Heart left ventricle (tissue), 13 donors: ENCODE results near the gene IPO11.

Source experiments
- CTCF ChIP-seq, 12 donors: fragments of 200-600 bp; sonication (generic) in 4 of 12; IDR thresholded peaks; one replicate each; pipeline versions ENCODE4 v1.5.0 to v1.8.0; 2018 to 2022; ENCODE audit warnings: antibody characterized with exemption in 12 of 12, mild to moderate bottlenecking in 5 of 12
- POLR2A ChIP-seq, 2 donors: fragments of 450-650 bp; IDR thresholded peaks; one replicate each; pipeline ENCODE4 v1.6.1; 2017; ENCODE audit warnings: antibody characterized with exemption in 2 of 2, mild to moderate bottlenecking in 2 of 2, moderate library complexity in 2 of 2
- donor health status: ischemic (EF 13 %, LVEDD 7.1; RV severe dilation, severe dysfunction).
- donor health status: DM: no; HTN: yes; CAD: no.
- donor health status: DM: no; HTN: no; CAD: no.
- donor health status: ischemic (EF 25% LVEDD 6.9; RV normal size, moderate dysfunction).
- donor health status: ischemic (EF 25% LVEDD 5.7; RV mildly dilated, moderate dysfunction).
- donor health status: ischemic (EF 35%, LVEDD 5.7; RV mildly dilated, moderate dysfunction).
- donor health status: nonischemic (EF 11% LVEDD 7.7; RV severe dilation, severe dysfunction).
- donor health status: DM: yes; HTN: yes; CAD: no.
- donor health status: PGD.
- donor health status: ischemic (EF 29% LVEDD 5.4; RV normal size, mild dysfunction).
- donor health status: nonischemic (EF 23%, LVEDD 6.1; RV moderate dilation, normal function).

- TF ChIP-seq POLR2A (IDR thresholded peaks at IDR 0.05) (no peak), CTCF (IDR thresholded peaks at IDR 0.05) (no peak)
Measured at GRCh38 chr5:62643556-62644451, 231.2 kb downstream of the IPO11 start.
